ENCODE results near the gene PSRC1. TPM values are rescaled to one million over a fixed set of nuclear protein-coding genes. Genes with fewer than 3 reads are reported as not detected.

The PSRC1 gene
- total and polyA plus RNA-seq, 2 experiments from 2014 or later = 10.1 to 13.7 TPM

- Histone ChIP-seq H4K20me1 (ENCODE audit: insufficient read depth, poor library complexity, severe bottlenecking) (no peaks in the 10 kb centered on the region), H3K9me3 (ENCODE audit: low read depth) (no peaks in the 10 kb centered on the region), H3K79me2 (no peaks in the 10 kb centered on the region), H3K36me3 (replicated peaks; ENCODE audit: insufficient read depth, low read depth) (no peaks in the 10 kb centered on the region), H2AFZ (no peak overlapping the region), H3K4me1 (ENCODE audit: insufficient read depth) (no peaks in the 10 kb centered on the region), H3K9me2 (replicated peaks; ENCODE audit: insufficient read depth) (no peaks in the 10 kb centered on the region), H3K27ac (no peak overlapping the region), H3K4me3 (no peak overlapping the region), H3K27me3 (no peaks in the 10 kb centered on the region), H3K4me2 (no peak overlapping the region)
- no peak for DNase-seq (ENCODE audit: low spot score)
- 95% methylated on average over 6 of the region's 6 CpGs for WGBS (ENCODE audit: low lambda C conversion rate, missing lambda C conversion rate)
- TF ChIP-seq EZH2 (IDR thresholded peaks at IDR 0.05; ENCODE audit: borderline replicate concordance) = no peak
- TF ChIP-seq CTCF (IDR thresholded peaks at IDR 0.05; ENCODE audit: poor library complexity) = no peak
- no peak for TF ChIP-seq EZH2phosphoT487 (IDR thresholded peaks at IDR 0.05; ENCODE audit: low read depth, severe bottlenecking, unreplicated experiment)
These were observed 40.0 kb upstream of the PSRC1 start for GRCh38 chr1:109322974-109323373.

GRCh38 chr1:109319114-109319513 is 36.2 kb upstream of the PSRC1 start:
- Histone ChIP-seq H3K27me3 (no peaks in the 10 kb centered on the region), H3K9me2 (replicated peaks; ENCODE audit: insufficient read depth) (no peaks in the 10 kb centered on the region), H4K20me1 (ENCODE audit: insufficient read depth, poor library complexity, severe bottlenecking) (no peaks in the 10 kb centered on the region), H3K79me2 (no peaks in the 10 kb centered on the region), H3K36me3 (replicated peaks; ENCODE audit: insufficient read depth, low read depth) (no peaks in the 10 kb centered on the region), H3K4me1 (ENCODE audit: insufficient read depth) (no peaks in the 10 kb centered on the region), H3K27ac (no peak overlapping the region), H3K4me2 (no peak overlapping the region), H3K4me3 (no peak overlapping the region), H2AFZ (no peak overlapping the region), H3K9me3 (ENCODE audit: low read depth) (no peaks in the 10 kb centered on the region)
- whole genome bisulfite sequencing (ENCODE audit: low lambda C conversion rate, missing lambda C conversion rate) = 77% methylated on average over 3 of the region's 3 CpGs
- TF ChIP-seq EZH2 (IDR thresholded peaks at IDR 0.05; ENCODE audit: borderline replicate concordance) (no peak), CTCF (IDR thresholded peaks at IDR 0.05; ENCODE audit: poor library complexity) (no peak), EZH2phosphoT487 (IDR thresholded peaks at IDR 0.05; ENCODE audit: low read depth, severe bottlenecking, unreplicated experiment) (no peak)
- no peak for DNase-seq (ENCODE audit: low spot score)

GRCh38 chr1:109316506-109316905 is 33.6 kb upstream of the PSRC1 start:
- Histone ChIP-seq H3K79me2 (no peaks in the 10 kb centered on the region), H3K9me2 (replicated peaks; ENCODE audit: insufficient read depth) (no peaks in the 10 kb centered on the region), H3K27ac (no peak overlapping the region), H2AFZ (no peak overlapping the region), H3K4me1 (ENCODE audit: insufficient read depth) (no peaks in the 10 kb centered on the region), H3K36me3 (replicated peaks; ENCODE audit: insufficient read depth, low read depth) (no peaks in the 10 kb centered on the region), H3K9me3 (ENCODE audit: low read depth) (no peaks in the 10 kb centered on the region), H3K4me3 (no peak overlapping the region), H3K27me3 (no peaks in the 10 kb centered on the region), H4K20me1 (ENCODE audit: insufficient read depth, poor library complexity, severe bottlenecking) (no peaks in the 10 kb centered on the region), H3K4me2 (no peak overlapping the region)
- no peak for TF ChIP-seq EZH2phosphoT487 (IDR thresholded peaks at IDR 0.05; ENCODE audit: low read depth, severe bottlenecking, unreplicated experiment)
- no peak for TF ChIP-seq EZH2 (IDR thresholded peaks at IDR 0.05; ENCODE audit: borderline replicate concordance)
- no peak for TF ChIP-seq CTCF (IDR thresholded peaks at IDR 0.05; ENCODE audit: poor library complexity)
- 96% methylated on average over 1 of the region's 1 CpG for WGBS (ENCODE audit: low lambda C conversion rate, missing lambda C conversion rate)
- no peak for DNase-seq (ENCODE audit: low spot score)

- Histone ChIP-seq H3K9me3 (ENCODE audit: low read depth) (no peaks in the 10 kb centered on the region), H3K27ac (no peak overlapping the region), H3K36me3 (replicated peaks; ENCODE audit: insufficient read depth, low read depth) (no peaks in the 10 kb centered on the region), H2AFZ (no peak overlapping the region), H3K9me2 (replicated peaks; ENCODE audit: insufficient read depth) (no peaks in the 10 kb centered on the region), H4K20me1 (ENCODE audit: insufficient read depth, poor library complexity, severe bottlenecking) (no peaks in the 10 kb centered on the region), H3K4me1 (ENCODE audit: insufficient read depth) (peaks cover 1% of the 10 kb centered on the region), H3K4me3 (no peak overlapping the region), H3K27me3 (no peaks in the 10 kb centered on the region), H3K4me2 (no peak overlapping the region), H3K79me2 (no peaks in the 10 kb centered on the region)
- TF ChIP-seq CTCF (IDR thresholded peaks at IDR 0.05; ENCODE audit: poor library complexity) (no peak), EZH2 (IDR thresholded peaks at IDR 0.05; ENCODE audit: borderline replicate concordance) (no peak), EZH2phosphoT487 (IDR thresholded peaks at IDR 0.05; ENCODE audit: low read depth, severe bottlenecking, unreplicated experiment) (no peak)
- no peak for DNase-seq (ENCODE audit: low spot score)
- WGBS (ENCODE audit: low lambda C conversion rate, missing lambda C conversion rate) = 95% methylated on average over 4 of the region's 4 CpGs
These were observed 32.3 kb upstream of the PSRC1 start for GRCh38 chr1:109315288-109315687.
